Transverse colon (tissue), 4 donors: ENCODE measurements around the gene BROX. TPM values are rescaled to one million over a fixed set of nuclear protein-coding genes. Genes with fewer than 3 reads are reported as not detected.
A peak's percentile ranks its signal among the peaks of the same experiment; 100 is the strongest.

Experiments used
- DNase-seq: peaks from one replicate; pipeline ENCODE4 v3.0.0-alpha.2; 2019
- H3K27ac ChIP-seq, 4 donors: fragments of 200-600 bp; sonication (generic); 2 replicates each; pipeline ENCODE4 v1.5.1; 2016 to 2018; ENCODE audit warnings: inconsistent platforms in 4 of 4
- H3K27me3 ChIP-seq: fragments of 200-600 bp; sonication (generic); 2 replicates; pipeline ENCODE4 v1.5.1; 2017; ENCODE audit warnings: inconsistent platforms
- H3K36me3 ChIP-seq, 4 donors: fragments of 200-600 bp; sonication (generic); 2 replicates each; pipeline ENCODE4 v1.5.1; 2017 to 2019; ENCODE audit warnings: inconsistent platforms in 4 of 4
- H3K4me1 ChIP-seq, 4 donors: fragments of 200-600 bp; sonication (generic); 2 replicates each; pipeline ENCODE4 v1.5.1; 2017 to 2020; ENCODE audit warnings: inconsistent platforms in 4 of 4
- H3K4me3 ChIP-seq, 4 donors: fragments of 200-600 bp; sonication (generic); 1 replicate in 1 of 4; 2 replicates in 3 of 4; pipeline versions ENCODE4 v1.5.1 to v1.6.1; 2017 to 2019; ENCODE audit warnings: inconsistent platforms in 4 of 4
- H3K9me3 ChIP-seq, 2 donors: fragments of 200-600 bp; sonication (generic); 2 replicates each; pipeline ENCODE4 v1.5.1; 2017 to 2019; ENCODE audit warnings: inconsistent platforms in 2 of 2
- EP300 ChIP-seq: sonication (generic); formaldehyde crosslinking; IDR thresholded peaks from one replicate; pipeline ENCODE4 v1.6.1; 2017; ENCODE audit warnings: antibody characterized with exemption, low read depth
- POLR2A ChIP-seq: fragments of 450-650 bp; IDR thresholded peaks from one replicate; pipeline ENCODE4 v1.6.1; 2016; ENCODE audit warnings: antibody characterized with exemption, mild to moderate bottlenecking, moderate library complexity
- POLR2AphosphoS5 ChIP-seq, 3 donors: sonication (generic); formaldehyde crosslinking; IDR thresholded peaks; one replicate each; pipeline ENCODE4 v1.6.1; 2016; ENCODE audit warnings: antibody characterized with exemption in 3 of 3
- WGBS, 2 donors: methylation state at CpG; one replicate each; pipeline ENCODE4 v1.1.5; 2018; ENCODE audit warnings: low coverage in 1 of 2; 5-methylcytosine and 5-hydroxymethylcytosine counted together
- in situ Hi-C, 4 donors: fragments of 200-750 bp; cut with MboI; loops; one replicate each; pipeline versions ENCODE4 v1.15.0 to v1.15.1; 2017; ENCODE audit warnings: low sequenced_read_pairs in 3 of 4, low pct_ligation_motif_present in 1 of 4, low pct_unique_long_range_greater_than_20kb in 1 of 4
- intact Hi-C: fragments of 100-400 bp; cut with DNase I; formaldehyde crosslinking; loops from one replicate; pipeline ENCODE4 v1.15.1; 2023; ENCODE audit warnings: low total_unique reads
- total RNA-seq, 4 donors: library from RNA; depleted of rRNA; stranded (reverse); fragments of >200 nt; gene quantifications; one replicate each; pipeline ENCODE4 v1.1.0, GENCODE V29; 2016
- TF ChIP-seq, protein P1 (sequence below), 5 experiments: fragments of 200-600 bp in 3 of 5; fragments of 450-650 bp in 2 of 5; sonication (generic) in 3 of 5; IDR thresholded peaks; 1 replicate in 2 of 5; 2 replicates in 3 of 5; pipeline ENCODE4 v1.5.1; 2016 to 2017; ENCODE audit warnings: antibody characterized with exemption in 5 of 5, inconsistent platforms in 3 of 5, mild to moderate bottlenecking in 2 of 5, moderate library complexity in 1 of 5

BROX gene
- total RNA-seq, 4 donors from 2014 or later: 20.9 to 53.7 (median 43.3) TPM

DNA sequence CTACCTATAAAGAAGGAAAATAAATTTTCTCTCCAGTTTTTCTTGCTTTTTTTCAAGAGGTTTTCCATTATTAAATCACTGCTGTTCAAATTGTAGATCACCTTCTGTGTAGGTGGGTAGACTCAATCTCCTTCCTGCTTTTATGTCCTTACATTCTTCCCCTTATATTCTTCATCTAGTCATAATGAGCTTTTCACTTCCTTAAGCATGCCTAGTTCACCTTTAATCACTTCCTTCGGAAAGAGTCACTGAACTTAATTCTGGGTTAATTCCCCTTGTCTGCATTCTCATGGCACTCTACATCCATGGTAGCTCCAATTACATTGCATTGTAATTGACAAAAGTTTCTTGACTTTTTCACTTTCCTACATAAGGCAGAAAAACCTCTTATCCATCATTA is 18.5 kb downstream of the BROX start:
- H3K4me1 ChIP-seq: no peaks in the 10 kb centered on the region
- peaks cover 0 to 91% (median 41%) of the 10 kb centered on the region in 4 donors for H3K36me3 ChIP-seq
- in situ Hi-C loops (no loop called here), intact Hi-C loops (no loop called here)
- WGBS, 2 donors: 90 to 100% methylated on average over 1 of the region's 1 CpG
- no peak overlapping the region for H3K4me3 ChIP-seq
- no peaks in the 10 kb centered on the region for H3K27me3 ChIP-seq
- TF ChIP-seq POLR2A (no peak), EP300 (no peak)
- no peaks in the 10 kb centered on the region for H3K9me3 ChIP-seq
- H3K27ac ChIP-seq: no peak overlapping the region
- DNase-seq: no peak

DNA sequence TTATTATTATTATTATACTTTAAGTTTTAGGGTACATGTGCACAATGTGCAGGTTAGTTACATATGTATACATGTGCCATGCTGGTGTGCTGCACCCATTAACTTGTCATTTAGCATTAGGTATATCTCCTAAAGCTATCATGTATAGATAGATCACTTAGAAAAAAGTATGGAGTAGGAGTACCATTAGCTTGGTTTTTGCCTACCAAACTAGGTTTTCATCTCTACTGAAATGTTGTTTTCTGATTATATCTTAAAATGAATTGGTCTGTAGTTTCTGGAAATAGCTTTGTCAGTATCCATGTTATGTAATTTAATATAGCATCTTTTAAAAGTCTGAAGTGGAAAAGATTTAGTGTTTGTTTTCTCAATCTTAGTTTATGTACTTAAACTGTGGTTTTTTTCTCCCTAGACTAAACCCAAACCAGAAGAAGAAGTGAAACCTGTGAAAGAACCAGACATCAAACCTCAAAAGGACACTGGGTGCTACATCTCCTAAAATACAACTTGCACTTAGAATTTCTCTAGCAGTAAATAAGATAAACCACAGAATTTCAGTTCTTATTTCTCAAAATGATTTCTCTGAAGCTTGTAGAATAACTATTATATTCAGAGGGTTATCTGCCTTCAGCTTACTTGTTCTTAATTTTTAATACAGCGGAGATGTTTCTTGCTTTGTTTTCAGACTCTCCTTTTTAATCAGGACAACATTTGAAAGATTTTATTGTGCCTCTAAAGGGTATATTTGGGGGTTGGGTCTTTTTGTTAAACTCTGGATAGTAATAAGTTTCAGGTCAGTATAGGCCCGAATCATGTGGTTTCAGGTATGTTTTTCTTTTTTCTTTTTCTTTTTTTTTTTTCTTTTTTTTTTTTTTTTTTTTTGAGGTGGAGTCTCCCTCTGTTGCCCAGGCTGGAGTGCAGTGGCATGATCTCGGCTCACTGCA is 20.1 kb downstream of the BROX start:
- intact Hi-C loops: no loop called here
- Histone ChIP-seq H3K4me1 (no peaks in the 10 kb centered on the region), H3K27me3 (no peaks in the 10 kb centered on the region), H3K9me3 (no peaks in the 10 kb centered on the region), H3K36me3 (peaks cover 0 to 75% (median 34%) of the 10 kb centered on the region in 4 donors), H3K27ac (peak overlapping the region in 2 of 4 donors; percentile 16 to 26), H3K4me3 (no peak overlapping the region)
- TF ChIP-seq POLR2A (no peak), POLR2AphosphoS5 (IDR thresholded peaks at IDR 0.05) (no peak), EP300 (no peak)
- TF ChIP-seq, protein P1, sequence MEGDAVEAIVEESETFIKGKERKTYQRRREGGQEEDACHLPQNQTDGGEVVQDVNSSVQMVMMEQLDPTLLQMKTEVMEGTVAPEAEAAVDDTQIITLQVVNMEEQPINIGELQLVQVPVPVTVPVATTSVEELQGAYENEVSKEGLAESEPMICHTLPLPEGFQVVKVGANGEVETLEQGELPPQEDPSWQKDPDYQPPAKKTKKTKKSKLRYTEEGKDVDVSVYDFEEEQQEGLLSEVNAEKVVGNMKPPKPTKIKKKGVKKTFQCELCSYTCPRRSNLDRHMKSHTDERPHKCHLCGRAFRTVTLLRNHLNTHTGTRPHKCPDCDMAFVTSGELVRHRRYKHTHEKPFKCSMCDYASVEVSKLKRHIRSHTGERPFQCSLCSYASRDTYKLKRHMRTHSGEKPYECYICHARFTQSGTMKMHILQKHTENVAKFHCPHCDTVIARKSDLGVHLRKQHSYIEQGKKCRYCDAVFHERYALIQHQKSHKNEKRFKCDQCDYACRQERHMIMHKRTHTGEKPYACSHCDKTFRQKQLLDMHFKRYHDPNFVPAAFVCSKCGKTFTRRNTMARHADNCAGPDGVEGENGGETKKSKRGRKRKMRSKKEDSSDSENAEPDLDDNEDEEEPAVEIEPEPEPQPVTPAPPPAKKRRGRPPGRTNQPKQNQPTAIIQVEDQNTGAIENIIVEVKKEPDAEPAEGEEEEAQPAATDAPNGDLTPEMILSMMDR (IDR thresholded peaks at IDR 0.05): no peak
- no peak for DNase-seq
- WGBS, 2 donors: 68 to 94% methylated on average over 2 to 3 of the region's 3 CpGs
- in situ Hi-C loops: no loop called here

DNA sequence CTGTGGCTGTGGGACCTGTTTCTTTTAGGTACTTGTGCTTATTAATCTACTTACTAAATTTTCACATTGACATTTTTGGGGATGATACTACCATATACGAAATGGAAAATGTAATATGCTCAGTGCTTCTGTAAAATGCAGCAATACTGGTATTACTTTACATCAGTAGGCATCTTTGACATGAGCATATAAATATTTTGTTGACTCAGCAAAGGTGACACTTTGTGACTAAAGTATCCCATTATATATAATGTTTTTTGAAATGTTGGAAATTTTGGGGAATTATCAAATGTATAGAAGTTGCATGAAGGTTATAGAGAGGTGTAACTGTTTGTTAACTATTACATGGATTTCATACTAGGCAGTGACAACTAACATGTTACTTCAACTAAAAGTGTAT is 22.4 kb downstream of the BROX start:
- TF ChIP-seq, protein P1 (IDR thresholded peaks at IDR 0.05): no peak
- 67 to 71% methylated on average over 1 of the region's 1 CpG for WGBS, 2 donors
- H3K27ac ChIP-seq: no peak overlapping the region
- no peak overlapping the region for H3K4me3 ChIP-seq
- intact Hi-C loops: loop anchor here (1.0 kb wide), 1 partner anchor 60 kb away; no protein-coding TSS in a partner anchor
- peaks cover 0 to 52% (median 25%) of the 10 kb centered on the region in 4 donors for H3K36me3 ChIP-seq
- no peaks in the 10 kb centered on the region for H3K27me3 ChIP-seq
- in situ Hi-C loops: no loop called here
- peaks cover 0 to 8% (median 2%) of the 10 kb centered on the region in 4 donors for H3K4me1 ChIP-seq
- H3K9me3 ChIP-seq: no peaks in the 10 kb centered on the region
- DNase-seq: no peak

DNA sequence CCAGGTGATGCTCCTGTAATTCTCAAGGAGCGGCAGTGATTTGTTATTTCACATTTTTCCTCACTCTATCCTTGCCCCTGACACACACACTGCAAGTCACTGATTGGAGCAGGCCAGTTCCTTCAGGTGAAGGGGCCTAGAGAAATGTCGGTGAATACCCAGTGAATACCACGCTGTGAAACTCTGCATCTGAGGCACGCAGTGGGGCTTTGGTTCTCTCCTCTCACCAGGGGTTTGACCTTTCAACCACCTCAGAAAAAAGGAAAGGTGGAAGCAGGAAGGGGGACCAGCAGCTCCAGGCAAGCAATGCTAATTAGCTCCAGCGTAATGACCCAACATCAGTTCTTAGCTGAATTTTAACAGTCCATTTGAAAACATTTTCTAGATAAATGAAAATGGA is 24.1 kb downstream of the BROX start:
- Histone ChIP-seq H3K4me3 (no peak overlapping the region), H3K4me1 (peaks cover 0 to 8% (median 2%) of the 10 kb centered on the region in 4 donors), H3K27ac (no peak overlapping the region), H3K36me3 (peaks cover 0 to 35% (median 16%) of the 10 kb centered on the region in 4 donors), H3K9me3 (no peaks in the 10 kb centered on the region), H3K27me3 (no peaks in the 10 kb centered on the region)
- 84 to 91% methylated on average over 5 of the region's 5 CpGs for WGBS, 2 donors
- TF ChIP-seq, protein P1 (IDR thresholded peaks at IDR 0.05): no peak
- no peak for TF ChIP-seq POLR2A
- no peak for TF ChIP-seq EP300
- TF ChIP-seq POLR2AphosphoS5 (IDR thresholded peaks at IDR 0.05): no peak
- intact Hi-C loops (no loop called here), in situ Hi-C loops (no loop called here)
- DNase-seq: no peak
